Uterus (tissue), 2 donors: ENCODE data around the gene HEXIM1.
"Not testable (repeated sequence)": the region's sequence is repeated elsewhere in the genome, so short reads cannot be mapped to it uniquely, and the experiment has no call there.

Experiments used
- POLR2A ChIP-seq, 2 donors: fragments of 450-650 bp; IDR thresholded peaks; one replicate each; pipeline ENCODE4 v1.6.1; 2016; ENCODE audit warnings: antibody characterized with exemption in 2 of 2, mild to moderate bottlenecking in 1 of 2, moderate library complexity in 1 of 2
- TF ChIP-seq, protein P1 (sequence below), 4 experiments: fragments of 200-600 bp in 2 of 4; fragments of 450-650 bp in 2 of 4; sonication (generic) in 2 of 4; IDR thresholded peaks; one replicate each; pipeline ENCODE4 v1.5.1; 2016 to 2019; ENCODE audit warnings: antibody characterized with exemption in 4 of 4, mild to moderate bottlenecking in 2 of 4, moderate library complexity in 1 of 4

DNA sequence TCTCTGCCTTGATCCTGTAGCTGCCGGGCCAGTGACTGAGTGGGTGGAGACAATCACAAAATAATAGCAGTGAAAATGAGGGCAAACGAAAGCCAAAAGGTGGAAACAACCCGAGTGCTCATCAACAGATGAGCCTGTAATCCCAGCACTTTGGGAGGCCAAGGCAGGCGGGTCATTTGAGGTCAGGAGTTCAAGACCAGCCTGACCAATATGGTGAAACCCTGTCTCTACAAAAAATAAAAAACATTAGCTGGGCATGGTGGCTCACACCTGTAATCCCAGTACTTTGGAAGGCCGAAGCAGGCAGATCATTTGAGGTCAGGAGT lies 23.5 kb upstream of the HEXIM1 start:
- not testable (repeated sequence) for TF ChIP-seq POLR2A (IDR thresholded peaks at IDR 0.05)
- TF ChIP-seq, protein P1, sequence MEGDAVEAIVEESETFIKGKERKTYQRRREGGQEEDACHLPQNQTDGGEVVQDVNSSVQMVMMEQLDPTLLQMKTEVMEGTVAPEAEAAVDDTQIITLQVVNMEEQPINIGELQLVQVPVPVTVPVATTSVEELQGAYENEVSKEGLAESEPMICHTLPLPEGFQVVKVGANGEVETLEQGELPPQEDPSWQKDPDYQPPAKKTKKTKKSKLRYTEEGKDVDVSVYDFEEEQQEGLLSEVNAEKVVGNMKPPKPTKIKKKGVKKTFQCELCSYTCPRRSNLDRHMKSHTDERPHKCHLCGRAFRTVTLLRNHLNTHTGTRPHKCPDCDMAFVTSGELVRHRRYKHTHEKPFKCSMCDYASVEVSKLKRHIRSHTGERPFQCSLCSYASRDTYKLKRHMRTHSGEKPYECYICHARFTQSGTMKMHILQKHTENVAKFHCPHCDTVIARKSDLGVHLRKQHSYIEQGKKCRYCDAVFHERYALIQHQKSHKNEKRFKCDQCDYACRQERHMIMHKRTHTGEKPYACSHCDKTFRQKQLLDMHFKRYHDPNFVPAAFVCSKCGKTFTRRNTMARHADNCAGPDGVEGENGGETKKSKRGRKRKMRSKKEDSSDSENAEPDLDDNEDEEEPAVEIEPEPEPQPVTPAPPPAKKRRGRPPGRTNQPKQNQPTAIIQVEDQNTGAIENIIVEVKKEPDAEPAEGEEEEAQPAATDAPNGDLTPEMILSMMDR (IDR thresholded peaks at IDR 0.05) = not testable (repeated sequence)
